Activated CD4-positive, alpha-beta T cell treated with anti-CD3 and anti-CD28 coated beads for 24 hours (primary cell): ENCODE data around the gene SLC2A1.

Experiments used
- DNase-seq, 2 donors: peaks; one replicate each; pipeline ENCODE4 v3.0.0-alpha.2; 2020; ENCODE audit warnings: low read depth in 2 of 2

SLC2A1 gene

DNA sequence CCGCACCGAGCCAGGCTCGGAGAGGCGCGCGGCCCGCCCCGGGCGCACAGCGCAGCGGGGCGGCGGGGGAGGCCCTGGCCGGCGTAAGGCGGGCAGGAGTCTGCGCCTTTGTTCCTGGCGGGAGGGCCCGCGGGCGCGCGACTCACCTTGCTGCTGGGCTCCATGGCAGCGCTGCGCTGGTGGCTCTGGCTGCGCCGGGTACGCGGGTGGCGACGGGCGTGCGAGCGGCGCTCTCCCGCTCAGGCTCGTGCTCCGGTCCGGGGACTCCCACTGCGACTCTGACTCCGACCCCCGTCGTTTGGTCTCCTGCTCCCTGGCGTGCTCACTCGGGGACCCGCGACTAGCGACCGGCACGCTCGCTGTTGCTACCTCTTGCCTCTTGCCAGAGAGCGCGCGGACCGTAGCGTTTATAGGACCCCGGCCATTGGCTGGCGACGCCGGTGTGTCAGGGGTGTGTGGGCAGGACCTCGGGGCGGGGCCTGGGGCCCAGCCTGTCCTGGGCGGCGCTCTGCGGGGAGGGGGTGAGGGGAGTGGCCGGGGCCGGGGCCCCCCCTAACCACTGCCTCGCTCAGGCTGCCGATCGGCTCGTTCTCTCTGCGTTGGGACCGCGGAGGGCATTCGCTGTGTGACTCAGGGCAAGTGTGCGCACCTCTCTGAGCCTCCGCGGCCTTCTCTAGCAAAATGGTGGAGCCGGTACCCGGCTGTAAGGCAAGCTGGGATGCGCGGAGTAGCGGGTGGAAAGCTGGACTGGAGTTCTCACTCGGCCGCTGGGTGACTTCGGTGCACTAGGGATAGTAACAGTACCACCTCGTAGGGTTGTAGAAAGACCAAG, at the start of gene SLC2A1:
SLC2A1 (minus strand) TSS at position 381 of the 832 bp plus-strand sequence; CDS start at position 164, 217 bp downstream.
- DNase-seq = peak; percentile 92 to 94

DNA sequence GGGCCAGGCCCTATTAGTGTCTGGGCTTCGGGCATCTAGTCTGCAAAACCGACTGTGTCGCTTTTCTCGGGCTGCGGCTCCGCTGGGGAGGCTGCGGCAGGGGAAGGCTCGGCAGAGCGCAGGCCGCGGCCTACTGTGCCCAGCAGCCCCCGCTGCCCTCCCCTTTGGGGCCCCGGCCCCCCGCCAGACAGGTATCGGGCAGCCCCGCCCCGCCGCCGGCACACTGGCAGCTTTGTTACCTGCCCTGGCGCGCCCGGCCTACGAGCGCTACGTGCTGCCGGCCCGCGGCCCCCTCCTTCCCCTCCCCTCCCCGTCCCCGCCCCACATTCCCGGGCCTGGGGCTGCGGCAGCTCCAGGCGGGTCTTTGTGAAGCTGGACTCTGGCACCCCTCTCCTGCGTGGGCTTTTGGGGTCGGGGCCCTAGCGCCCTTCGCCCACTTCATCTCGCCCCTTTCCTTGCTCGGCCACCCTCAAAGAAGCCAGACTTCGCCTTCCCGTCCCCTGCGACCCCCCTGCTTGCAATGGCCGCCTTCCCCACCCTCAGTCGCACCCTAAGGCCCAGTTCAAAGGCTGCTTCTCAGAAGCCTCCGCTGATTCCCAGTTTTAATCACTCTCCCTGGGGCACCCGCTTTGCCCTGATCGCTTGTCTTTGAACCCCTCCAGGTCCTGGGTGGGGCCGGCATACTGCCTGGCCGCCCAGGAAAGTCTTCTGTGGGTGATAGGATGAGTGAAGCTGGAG, 48.9 kb upstream of the SLC2A1 start:
- DNase-seq = no peak

DNA sequence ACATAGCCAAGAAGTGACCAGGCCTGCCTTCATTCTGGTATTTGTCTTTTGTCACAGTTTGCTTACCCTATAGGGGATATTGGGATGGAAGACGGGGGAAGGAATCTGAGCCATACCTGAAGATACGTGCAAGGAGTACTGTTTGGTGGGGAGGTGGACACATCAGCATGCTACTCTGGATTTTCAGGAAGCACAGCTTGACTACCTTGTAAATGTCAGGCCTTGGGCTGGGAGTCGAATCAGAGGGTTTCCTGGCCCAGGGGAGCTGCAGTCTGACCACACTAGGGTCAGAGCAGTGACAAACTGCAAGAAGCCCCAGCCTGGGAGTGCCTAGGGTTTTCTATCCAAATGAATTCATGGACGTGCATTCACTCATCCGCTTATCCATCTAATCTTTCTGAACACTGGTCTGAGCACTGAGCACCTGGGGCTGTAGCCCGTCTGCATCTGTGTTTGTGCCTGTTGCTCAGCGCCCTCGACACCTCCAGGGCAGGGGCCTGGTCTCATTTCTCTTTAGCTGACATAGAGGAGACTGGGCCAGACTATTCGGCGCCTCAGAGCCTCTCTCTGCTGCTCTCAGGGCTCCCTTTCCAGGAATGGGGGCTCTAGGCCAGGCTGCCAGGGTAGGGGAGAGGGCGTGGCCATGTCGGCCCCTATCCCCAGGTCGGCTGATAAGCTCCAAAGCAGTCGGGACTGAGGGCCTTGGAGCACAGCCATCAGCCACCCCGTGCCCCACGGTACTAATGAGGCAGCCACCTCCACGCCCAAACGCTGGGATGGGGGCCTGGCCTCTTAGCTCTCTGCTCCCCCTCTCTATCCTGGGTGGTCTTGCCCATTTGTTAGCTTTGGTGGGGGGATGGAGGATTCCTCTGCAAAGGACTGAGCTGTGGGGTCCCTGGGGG, 47.0 kb upstream of the SLC2A1 start:
- no peak for DNase-seq

DNA sequence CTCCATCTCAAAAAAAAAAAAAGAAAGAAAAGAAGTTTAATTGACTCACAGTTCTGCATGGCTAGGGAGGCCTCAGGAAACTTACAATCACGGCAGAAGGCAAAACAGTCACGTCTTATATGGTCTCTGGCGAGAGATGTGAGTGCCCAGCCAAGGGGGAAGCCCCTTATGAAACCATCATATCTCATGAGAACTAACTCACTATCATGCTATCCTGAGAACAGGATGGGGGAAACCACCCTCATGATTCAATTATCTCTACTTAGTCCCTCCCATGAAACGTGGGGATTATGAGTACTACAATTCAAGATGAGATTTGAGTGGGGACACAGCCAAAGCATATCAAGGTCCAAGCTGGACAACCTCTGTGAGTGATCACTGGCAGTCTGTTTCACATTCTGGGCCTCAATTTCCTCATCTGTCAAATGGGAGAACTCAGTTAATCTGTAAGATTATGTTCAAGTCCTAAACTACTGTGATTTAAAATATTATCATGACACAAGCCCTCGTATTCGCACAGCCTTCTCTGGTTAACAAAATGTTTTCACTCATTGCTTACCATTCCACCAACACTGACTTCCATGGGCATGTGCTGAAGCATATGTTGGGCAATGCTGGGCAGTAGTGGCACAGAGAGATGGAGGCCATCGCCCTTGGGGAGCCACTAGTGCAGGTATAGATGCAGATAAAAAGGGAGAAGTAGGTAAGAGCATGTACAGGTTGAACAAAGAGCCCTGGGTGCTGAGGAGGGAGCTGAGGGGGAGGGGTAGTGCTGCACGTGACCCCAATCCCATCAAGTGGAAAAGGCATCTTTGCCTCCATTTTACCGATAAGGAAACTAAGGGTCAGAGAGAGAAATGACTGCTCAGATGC, 46.2 kb upstream of the SLC2A1 start:
- no peak for DNase-seq

DNA sequence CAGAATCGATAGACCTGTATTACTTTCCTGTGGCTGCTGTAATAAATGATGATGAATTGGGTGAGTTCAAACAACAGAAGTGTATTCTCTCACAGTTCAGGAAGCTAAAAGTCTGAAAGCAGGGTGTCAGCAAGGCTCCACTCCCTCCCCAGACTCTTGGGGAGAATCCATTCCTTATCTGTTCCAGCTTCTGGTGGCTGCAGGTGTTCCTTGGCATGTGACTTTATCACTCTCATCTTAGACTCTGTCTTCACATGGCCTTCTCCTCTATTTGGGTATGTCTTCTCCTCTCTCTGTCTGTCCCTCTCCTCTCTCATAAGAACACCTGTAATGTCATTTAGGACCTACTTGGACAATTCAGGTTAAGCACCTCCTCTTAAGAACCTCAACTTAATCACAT, 44.1 kb upstream of the SLC2A1 start:
- DNase-seq = no peak

DNA sequence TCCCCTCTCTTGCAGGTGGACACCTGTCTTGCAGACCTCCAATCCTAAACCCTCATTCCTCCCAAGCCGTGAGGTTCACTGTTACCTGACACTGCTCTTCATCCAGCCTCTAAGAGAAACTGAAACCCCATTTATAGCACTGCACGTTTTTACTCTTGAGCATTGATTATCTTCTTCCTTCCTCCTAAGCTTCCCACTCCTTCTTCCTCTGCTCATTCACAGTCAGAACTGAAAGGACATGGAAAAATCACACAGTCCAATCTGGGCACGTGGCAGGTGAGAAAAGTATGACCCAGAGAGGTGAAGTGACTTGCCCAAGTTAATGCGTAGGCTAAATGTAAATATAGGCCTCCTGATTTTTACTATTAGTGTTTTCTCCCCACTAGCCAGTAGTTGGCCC, 43.4 kb upstream of the SLC2A1 start:
- DNase-seq = no peak

DNA sequence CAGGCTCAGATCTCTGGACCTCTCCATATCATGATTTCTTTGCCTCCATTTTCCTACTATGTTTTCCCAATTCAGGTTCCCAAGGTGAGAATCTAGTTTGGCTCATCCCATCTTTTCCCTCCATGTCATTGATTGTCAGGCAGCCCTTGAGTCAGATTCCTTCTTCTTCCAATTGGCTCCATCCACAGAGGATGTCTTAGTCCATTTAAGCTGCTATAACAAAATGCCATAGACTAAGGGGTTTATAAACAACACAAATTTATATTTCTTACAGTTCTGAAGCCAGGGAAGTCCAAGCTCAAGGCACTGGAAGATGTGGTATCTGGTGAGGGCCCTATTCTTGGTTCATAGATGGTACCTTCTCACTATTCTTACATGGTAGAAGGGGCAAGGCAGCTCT, 42.8 kb upstream of the SLC2A1 start:
- no peak for DNase-seq

DNA sequence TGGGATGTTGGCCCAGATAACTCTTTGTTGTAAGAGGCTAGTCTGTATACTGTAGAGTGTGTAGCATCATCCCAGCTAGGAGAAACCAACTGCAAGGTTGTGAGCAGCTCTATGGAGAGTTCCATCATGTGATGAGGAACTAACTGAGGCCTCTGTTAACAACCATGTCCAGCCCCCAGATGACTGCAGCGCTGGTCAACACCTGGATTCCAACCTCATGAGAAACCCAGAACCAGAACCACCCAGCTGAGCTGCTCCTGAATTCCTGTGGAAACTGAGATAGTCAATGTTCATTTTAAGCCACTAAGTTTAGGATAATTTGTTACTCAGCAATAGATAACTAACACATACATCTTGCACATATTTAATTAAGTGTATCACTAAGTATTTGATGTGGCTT, 41.6 kb upstream of the SLC2A1 start:
- DNase-seq = no peak

DNA sequence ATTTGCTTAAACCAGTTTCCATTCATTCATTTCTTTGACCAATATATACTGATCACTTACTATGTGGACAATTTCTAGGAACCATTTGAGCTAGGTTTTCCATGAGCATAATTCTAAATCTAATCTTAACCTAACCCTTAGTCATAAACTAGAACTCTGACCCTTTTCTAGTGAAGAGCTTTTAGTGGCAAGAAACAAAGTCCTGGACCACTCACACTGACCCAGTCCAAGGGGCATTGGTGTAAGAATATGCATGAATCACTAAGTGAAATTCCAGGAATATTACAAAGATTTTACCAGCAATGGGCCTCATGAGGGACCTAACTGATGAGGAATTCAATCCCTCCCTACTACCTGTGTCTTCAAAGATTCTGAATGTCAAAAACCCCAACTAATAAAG, 40.6 kb upstream of the SLC2A1 start:
- no peak for DNase-seq

DNA sequence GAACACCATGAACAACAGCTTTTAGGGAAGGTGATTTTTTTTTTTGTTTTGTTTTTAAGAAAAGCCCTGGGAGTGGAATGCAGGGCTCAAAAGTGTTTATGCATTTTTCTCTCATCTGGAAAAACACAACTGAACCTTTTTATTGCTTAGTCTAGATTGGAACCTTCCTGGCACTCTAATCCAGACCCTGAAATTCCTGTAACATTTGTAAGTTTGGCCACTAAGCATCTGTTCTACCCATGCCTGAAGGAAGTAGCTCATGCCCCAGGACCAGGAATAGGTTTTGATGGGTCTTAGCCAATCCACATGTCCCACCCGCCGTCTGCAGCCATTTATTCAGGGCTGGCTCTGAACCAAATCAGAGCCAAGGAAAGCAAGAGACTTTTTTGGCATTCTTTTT, 39.7 kb upstream of the SLC2A1 start:
- no peak for DNase-seq

DNA sequence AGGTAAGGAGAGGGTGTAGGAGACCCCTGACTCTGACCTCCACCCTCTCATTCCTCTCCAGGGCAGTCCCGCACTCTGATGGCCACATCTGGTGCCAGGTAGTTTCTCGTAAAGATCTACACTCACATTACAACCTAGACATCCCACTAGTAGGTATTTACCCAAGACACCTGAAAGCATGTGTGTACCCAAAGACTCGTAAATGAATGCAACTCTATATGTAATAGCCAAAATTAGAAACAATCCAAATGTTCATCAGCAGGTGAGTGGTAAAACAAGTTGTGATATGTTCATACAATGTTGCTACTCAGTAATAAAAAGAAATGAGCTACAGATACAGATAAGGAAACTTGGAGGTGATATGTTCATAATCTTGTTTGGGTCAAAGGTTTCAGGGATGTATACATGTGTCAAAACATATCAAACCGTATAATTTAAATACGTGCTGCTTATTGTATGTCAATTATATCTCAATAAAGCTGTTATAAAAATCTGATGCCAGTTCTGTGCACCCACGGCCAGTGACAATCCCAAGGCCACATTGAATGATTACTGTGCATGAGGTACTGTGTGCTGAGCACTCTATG, 37.8 kb upstream of the SLC2A1 start:
- no peak for DNase-seq

DNA sequence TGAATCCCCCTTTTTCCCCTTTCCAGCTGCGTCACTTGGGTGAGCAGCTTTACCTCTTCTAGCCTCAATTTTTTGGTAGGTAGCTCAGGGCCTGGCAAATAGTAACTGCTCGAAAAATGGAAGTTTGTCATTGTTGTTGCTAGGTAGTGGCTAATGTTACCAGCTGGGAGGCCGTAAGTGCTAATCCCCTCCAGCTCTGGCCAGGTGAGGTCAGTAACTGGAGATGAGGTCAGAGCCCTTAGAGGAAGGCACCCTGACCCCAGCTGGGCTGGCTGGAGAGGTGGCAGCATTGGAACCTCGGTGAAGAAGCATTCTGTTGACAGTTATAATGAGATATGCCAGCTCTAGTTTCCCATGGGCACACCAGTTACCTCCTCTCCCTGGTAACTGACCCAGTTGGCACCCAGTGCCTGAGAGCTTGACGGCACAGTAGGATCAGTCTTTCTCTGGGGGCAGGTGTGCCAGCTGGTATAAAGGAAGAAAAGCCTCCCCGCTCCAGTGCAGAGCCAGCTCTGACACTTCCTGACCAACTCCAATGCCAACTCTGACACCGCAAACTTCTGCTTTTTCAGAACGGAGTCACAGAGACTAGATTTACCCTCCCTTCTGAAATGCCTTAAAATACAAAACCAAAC, 35.0 kb upstream of the SLC2A1 start:
- DNase-seq = no peak

DNA sequence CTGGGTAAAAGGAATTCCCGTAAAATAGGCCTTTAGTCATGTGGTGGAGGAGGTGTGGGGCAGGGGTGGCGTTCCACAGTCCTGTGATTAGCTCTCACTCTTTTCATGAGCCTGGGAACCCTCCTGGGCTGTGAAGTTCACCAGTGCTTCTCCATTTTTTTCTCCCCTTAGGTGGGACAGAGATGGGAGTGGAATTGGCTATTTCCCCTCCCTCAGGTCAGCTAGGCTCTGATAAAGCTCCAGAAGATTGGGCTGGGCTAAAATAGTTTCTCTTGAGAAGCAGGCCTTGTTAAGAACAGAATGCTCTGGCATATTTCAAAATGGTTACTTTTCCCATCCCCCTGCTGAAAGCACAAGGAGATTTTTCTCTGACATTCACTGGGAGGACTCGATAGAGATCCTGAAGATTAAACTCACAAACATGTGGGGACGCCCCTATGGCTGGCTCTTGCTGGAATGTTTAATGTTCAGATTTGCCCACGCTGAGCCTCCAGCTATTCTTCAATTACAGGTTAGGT, 33.4 kb upstream of the SLC2A1 start:
- no peak for DNase-seq

DNA sequence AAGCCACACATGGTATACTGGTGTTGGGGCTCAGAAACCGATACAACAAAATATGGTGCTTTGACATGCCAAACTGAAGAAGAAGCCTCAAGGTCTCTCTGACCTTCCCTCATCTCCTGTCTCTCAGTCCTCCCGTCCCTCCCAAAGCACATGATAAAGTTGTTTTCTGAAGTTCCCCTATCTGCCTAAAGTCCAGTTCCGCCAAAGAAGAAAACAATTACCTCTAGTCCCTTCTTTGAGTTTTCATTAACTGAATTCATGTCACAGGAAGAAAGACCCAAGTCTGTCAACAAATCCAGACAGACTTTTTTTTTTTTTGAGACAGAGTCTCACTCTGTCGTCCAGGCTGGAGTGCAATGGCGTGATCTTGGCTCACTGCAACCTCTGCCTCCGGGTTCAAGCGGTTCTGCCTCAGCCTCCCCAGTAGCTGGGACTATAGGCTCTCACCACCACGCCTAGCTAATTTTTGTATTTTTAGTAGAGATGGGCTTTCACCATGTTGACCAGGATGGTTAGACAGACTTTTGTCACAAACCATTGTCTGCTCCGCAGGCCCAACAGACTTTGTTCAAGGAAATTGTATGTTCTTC, 32.2 kb upstream of the SLC2A1 start:
- DNase-seq = no peak

DNA sequence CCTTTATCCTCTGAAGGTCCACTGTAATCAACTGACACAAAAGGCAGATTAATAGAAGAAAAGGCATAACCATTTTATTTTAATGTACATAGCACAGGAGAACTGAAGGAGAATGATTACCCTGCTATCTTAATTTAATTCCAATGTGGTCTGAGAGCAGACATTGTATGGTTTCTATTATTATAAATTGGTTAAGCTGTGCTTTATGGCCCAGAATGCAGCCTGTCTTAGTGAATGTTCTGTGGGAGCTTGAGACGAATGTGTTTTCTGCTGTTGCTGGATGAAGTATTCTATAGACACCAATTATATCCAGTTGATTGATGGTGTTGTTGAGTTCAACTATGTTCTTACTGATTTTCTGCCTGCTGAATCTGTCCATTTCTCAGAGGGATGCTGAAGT, 25.0 kb upstream of the SLC2A1 start:
- no peak for DNase-seq

DNA sequence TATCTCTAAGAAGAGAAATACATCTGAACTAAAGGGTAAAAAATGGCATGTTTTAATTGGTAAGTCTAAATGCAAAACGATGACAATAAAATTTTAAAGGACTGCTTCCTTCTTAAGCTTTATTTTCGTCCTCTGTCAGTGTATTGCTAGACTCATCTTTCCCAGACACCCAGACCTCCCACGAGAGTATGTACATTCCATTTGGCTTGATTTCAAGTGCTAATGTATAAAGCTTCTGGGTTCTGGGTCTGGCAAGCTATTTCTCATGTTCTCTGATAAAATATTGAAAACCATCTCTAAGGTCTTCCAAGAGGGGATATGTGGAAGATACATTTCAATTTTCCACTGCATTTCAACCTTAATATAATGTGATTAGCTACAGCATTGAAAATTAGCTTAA, 24.6 kb upstream of the SLC2A1 start:
- DNase-seq = no peak

DNA sequence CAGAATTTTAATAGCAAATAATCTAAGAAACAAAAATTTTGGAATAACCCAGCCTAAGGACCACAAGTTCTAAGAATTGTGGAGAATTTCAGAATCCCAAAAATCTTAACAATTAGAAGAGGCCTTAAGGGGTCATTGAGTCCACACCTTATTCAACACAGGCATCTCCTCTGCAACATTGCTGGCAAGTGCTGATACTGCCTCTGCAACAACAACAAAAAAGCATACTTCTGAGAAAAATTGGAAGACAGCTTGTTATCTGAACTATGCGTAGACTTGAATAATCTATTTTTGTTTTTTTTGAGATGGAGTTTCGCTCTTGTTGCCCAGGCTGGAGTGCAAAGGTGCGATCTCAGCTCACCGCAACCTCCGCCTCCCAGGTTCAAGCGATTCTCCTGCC, 24.0 kb upstream of the SLC2A1 start:
- no peak for DNase-seq

DNA sequence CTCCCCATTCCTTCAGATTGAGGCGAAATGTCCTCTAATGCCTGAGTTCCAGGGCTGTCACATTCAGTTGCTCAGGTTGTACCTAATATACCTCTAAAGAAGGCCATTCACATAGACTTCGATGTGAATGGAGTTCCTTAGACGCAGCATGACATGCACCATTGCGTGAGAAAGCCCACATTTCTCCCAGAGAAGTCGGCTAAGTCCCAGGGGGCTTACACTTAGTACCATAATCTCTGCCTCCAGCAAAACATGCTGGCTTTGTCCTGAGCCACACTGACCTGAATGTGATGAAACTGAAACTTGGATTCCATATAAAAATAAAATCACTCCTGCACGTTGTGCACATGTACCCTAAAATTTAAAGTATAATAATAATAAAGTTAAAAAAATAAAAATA, 23.2 kb upstream of the SLC2A1 start:
- DNase-seq = no peak

DNA sequence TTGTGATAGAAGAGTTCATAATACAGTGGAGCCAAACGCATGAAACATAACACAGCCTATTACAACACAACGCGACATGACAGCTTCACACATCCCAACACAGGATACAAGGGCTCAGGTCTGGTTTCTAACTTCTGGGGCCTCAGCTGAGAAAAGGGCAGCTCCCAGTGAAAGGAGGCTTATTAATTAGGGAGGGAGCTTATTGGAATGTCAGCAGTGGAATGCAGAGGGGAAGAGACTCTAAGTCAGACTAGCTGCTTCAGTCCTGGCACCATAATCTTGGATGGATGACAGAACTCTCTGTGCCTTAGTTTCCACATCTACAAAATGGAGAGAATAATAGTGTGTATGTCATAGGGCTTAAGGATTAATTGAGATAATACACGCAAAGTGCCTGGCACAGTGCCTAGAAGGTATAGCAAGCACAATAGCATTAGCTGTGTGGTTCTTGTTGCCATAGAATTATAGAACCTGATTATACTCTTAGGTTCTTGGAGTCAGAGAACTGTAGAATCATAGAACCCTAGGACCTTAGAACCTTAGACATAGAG, 22.7 kb upstream of the SLC2A1 start:
- DNase-seq = no peak
